HEK293 (cell line): ENCODE results near the gene STX1B.

Experiments
- CTCF ChIA-PET: fragments of 350-600 bp; formaldehyde crosslinking; extraction: SDS; loops from one replicate; lab custom pipeline; 2021; ENCODE audit warnings: antibody characterized with exemption; lab: Yijun Ruan, JAX
- POLR2A ChIA-PET: fragments of 300-600 bp; formaldehyde crosslinking; extraction: SDS; loops from one replicate; lab custom pipeline; 2020; ENCODE audit warnings: antibody characterized with exemption, inconsistent platforms; lab: Yijun Ruan, JAX
- H3K27ac ChIP-seq: fragments of 200-500 bp; sonication (Bioruptor generic); 2 replicates; pipeline ENCODE4 v1.5.1; 2014; ENCODE audit warnings: low read depth, low read length, control low read depth, inconsistent platforms; ENCODE audit errors: extremely low read depth
- H3K36me3 ChIP-seq, 2 experiments: fragments of 200-500 bp in 1 of 2; sonication (Bioruptor generic) in 1 of 2; 1 replicate in 1 of 2; 2 replicates in 1 of 2; pipeline ENCODE4 v1.5.1; 2014 to 2017; ENCODE audit warnings: inconsistent platforms in 2 of 2, low read length in 2 of 2; ENCODE audit not compliant: control insufficient read depth in 2 of 2, insufficient read depth in 1 of 2
- H3K4me1 ChIP-seq: fragments of 200-500 bp; sonication (Bioruptor generic); 2 replicates; pipeline ENCODE4 v1.5.1; 2014; ENCODE audit warnings: mild to moderate bottlenecking, low read length, inconsistent platforms; ENCODE audit not compliant: control insufficient read depth, insufficient read depth
- H3K4me3 ChIP-seq: 2 replicates; pipeline ENCODE4 v1.5.1; 2011; ENCODE audit warnings: low read depth, mild to moderate bottlenecking, control low read depth, low read length, moderate library complexity
- H3K9me3 ChIP-seq: fragments of 200-500 bp; sonication (Bioruptor generic); 2 replicates; pipeline ENCODE4 v1.5.1; 2014; ENCODE audit warnings: low read depth, low read length, inconsistent platforms; ENCODE audit not compliant: control insufficient read depth, insufficient read depth
- BCL11A ChIP-seq: fragments of 450-650 bp; formaldehyde crosslinking; IDR thresholded peaks from 2 replicates; pipeline ENCODE4 v1.5.1; 2016; ENCODE audit warnings: low read depth, missing biosample characterization, missing genetic modification characterization
- KLF16 ChIP-seq: fragments of 450-650 bp; formaldehyde crosslinking; IDR thresholded peaks from 2 replicates; pipeline ENCODE4 v1.5.1; 2017; ENCODE audit warnings: missing biosample characterization, missing genetic modification characterization
- OVOL3 ChIP-seq: fragments of 450-650 bp; formaldehyde crosslinking; IDR thresholded peaks from 2 replicates; pipeline ENCODE4 v1.5.1; 2016; ENCODE audit warnings: missing biosample characterization, missing genetic modification characterization
- PRDM6 ChIP-seq: fragments of 450-650 bp; formaldehyde crosslinking; IDR thresholded peaks from 2 replicates; pipeline ENCODE4 v1.5.1; 2017; ENCODE audit warnings: missing biosample characterization, missing genetic modification characterization
- SETDB1 ChIP-seq: IDR thresholded peaks from one replicate; pipeline ENCODE4 v1.6.1; 2017; ENCODE audit warnings: mild to moderate bottlenecking, low read length, moderate library complexity, mixed read lengths; ENCODE audit not compliant: insufficient read length
- TCF7L2 ChIP-seq: IDR thresholded peaks from 2 replicates; pipeline ENCODE4 v1.6.1; 2011; ENCODE audit warnings: low read depth, mild to moderate bottlenecking, inconsistent platforms, low read length, moderate library complexity, borderline replicate concordance
- TRIM28 ChIP-seq: IDR thresholded peaks from 2 replicates; pipeline ENCODE4 v1.6.1; 2011; ENCODE audit warnings: low read length, control low read depth, borderline replicate concordance
- ZNF146 ChIP-seq: fragments of 450-650 bp; formaldehyde crosslinking; IDR thresholded peaks from 2 replicates; pipeline ENCODE4 v1.5.1; 2016; ENCODE audit warnings: missing biosample characterization, missing genetic modification characterization
- ZNF211 ChIP-seq: fragments of 450-650 bp; formaldehyde crosslinking; IDR thresholded peaks from 2 replicates; pipeline ENCODE4 v1.5.1; 2016; ENCODE audit warnings: low read depth, missing biosample characterization, missing genetic modification characterization
- ZNF350 ChIP-seq: fragments of 450-650 bp; formaldehyde crosslinking; IDR thresholded peaks from 2 replicates; pipeline ENCODE4 v1.5.0; 2017; ENCODE audit warnings: missing biosample characterization, mild to moderate bottlenecking, missing genetic modification characterization
- ZNF530 ChIP-seq: fragments of 450-650 bp; formaldehyde crosslinking; IDR thresholded peaks from 2 replicates; pipeline ENCODE4 v1.5.1; 2016; ENCODE audit warnings: low read depth, missing biosample characterization, missing genetic modification characterization
- ZNF843 ChIP-seq: fragments of 450-650 bp; formaldehyde crosslinking; IDR thresholded peaks from 2 replicates; pipeline ENCODE4 v1.5.1; 2016; ENCODE audit warnings: missing biosample characterization, missing genetic modification characterization
- TF ChIP-seq, protein P1 (sequence below): fragments of 450-650 bp; IDR thresholded peaks from 2 replicates; pipeline ENCODE4 v1.5.1; 2018; ENCODE audit warnings: missing biosample characterization, missing genetic modification characterization
- TF ChIP-seq, protein P2 (sequence below): fragments of 450-650 bp; formaldehyde crosslinking; IDR thresholded peaks from 2 replicates; pipeline ENCODE4 v1.5.1; 2016; ENCODE audit warnings: missing biosample characterization, missing genetic modification characterization
- TF ChIP-seq, protein P3 (sequence below): fragments of 450-650 bp; formaldehyde crosslinking; IDR thresholded peaks from 2 replicates; pipeline ENCODE4 v1.5.1; 2016; ENCODE audit warnings: missing biosample characterization, missing genetic modification characterization

Gene STX1B

GRCh38 chr16:30969246-30969842, 41.1 kb downstream of the STX1B start:
- no peak for TF ChIP-seq ZNF843 (tag by site-specific recombination)
- TF ChIP-seq TRIM28 = no peak
- TF ChIP-seq, protein P1, sequence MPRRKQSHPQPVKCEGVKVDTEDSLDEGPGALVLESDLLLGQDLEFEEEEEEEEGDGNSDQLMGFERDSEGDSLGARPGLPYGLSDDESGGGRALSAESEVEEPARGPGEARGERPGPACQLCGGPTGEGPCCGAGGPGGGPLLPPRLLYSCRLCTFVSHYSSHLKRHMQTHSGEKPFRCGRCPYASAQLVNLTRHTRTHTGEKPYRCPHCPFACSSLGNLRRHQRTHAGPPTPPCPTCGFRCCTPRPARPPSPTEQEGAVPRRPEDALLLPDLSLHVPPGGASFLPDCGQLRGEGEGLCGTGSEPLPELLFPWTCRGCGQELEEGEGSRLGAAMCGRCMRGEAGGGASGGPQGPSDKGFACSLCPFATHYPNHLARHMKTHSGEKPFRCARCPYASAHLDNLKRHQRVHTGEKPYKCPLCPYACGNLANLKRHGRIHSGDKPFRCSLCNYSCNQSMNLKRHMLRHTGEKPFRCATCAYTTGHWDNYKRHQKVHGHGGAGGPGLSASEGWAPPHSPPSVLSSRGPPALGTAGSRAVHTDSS (tag by site-specific recombination) = peak; percentile 96
- TF ChIP-seq TCF7L2 = no peak
- TF ChIP-seq, all 188 proteins: peak for 1
- Histone ChIP-seq H3K36me3 (peaks cover 69 to 92% of the 10 kb centered on the region in 2 experiments), H3K27ac (no peak overlapping the region), H3K4me3 (no peak overlapping the region), H3K9me3 (no peaks in the 10 kb centered on the region), H3K4me1 (no peaks in the 10 kb centered on the region)
- CTCF ChIA-PET = interaction anchor here (0.8 to 1.1 kb wide), 3 partner anchors 16 to 27 kb away, joined by 3 read pairs; no protein-coding TSS in a partner anchor
- POLR2A ChIA-PET = interaction anchor here (0.6 to 2.6 kb wide), 3 partner anchors 10 to 293 kb away, joined by 3 to 11 read pairs (median 9); no protein-coding TSS in a partner anchor

- no peak overlapping the region for H3K4me3 ChIP-seq
- no peaks in the 10 kb centered on the region for H3K4me1 ChIP-seq
- H3K36me3 ChIP-seq = peaks cover 63 to 92% of the 10 kb centered on the region in 2 experiments
- TF ChIP-seq, protein P2, sequence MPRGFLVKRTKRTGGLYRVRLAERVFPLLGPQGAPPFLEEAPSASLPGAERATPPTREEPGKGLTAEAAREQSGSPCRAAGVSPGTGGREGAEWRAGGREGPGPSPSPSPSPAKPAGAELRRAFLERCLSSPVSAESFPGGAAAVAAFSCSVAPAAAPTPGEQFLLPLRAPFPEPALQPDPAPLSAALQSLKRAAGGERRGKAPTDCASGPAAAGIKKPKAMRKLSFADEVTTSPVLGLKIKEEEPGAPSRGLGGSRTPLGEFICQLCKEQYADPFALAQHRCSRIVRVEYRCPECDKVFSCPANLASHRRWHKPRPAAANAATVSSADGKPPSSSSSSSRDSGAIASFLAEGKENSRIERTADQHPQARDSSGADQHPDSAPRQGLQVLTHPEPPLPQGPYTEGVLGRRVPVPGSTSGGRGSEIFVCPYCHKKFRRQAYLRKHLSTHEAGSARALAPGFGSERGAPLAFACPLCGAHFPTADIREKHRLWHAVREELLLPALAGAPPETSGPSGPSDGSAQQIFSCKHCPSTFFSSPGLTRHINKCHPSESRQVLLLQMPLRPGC (tag by site-specific recombination) = no peak
- TF ChIP-seq KLF16 (tag by site-specific recombination) (no peak), OVOL3 (tag by site-specific recombination) (no peak), ZNF530 (tag by site-specific recombination) (no peak), BCL11A (tag by site-specific recombination) (no peak), ZNF146 (tag by site-specific recombination) (no peak), ZNF211 (tag by site-specific recombination) (no peak), PRDM6 (tag by site-specific recombination) (no peak), SETDB1 (no peak), ZNF350 (tag by site-specific recombination) (no peak)
- TF ChIP-seq, protein P3, sequence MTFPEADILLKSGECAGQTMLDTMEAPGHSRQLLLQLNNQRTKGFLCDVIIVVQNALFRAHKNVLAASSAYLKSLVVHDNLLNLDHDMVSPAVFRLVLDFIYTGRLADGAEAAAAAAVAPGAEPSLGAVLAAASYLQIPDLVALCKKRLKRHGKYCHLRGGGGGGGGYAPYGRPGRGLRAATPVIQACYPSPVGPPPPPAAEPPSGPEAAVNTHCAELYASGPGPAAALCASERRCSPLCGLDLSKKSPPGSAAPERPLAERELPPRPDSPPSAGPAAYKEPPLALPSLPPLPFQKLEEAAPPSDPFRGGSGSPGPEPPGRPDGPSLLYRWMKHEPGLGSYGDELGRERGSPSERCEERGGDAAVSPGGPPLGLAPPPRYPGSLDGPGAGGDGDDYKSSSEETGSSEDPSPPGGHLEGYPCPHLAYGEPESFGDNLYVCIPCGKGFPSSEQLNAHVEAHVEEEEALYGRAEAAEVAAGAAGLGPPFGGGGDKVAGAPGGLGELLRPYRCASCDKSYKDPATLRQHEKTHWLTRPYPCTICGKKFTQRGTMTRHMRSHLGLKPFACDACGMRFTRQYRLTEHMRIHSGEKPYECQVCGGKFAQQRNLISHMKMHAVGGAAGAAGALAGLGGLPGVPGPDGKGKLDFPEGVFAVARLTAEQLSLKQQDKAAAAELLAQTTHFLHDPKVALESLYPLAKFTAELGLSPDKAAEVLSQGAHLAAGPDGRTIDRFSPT (tag by site-specific recombination) = no peak
- H3K27ac ChIP-seq = no peak overlapping the region
- ChIA-PET POLR2A (interaction anchor here (0.8 to 2.0 kb wide), 2 partner anchors 15 to 150 kb away, joined by 3 to 4 read pairs; partner anchors contain the start of gene KAT8), CTCF (interaction anchor here (1.1 to 1.4 kb wide), 4 partner anchors 14 to 936 kb away, joined by 3 to 8 read pairs (median 4); no protein-coding TSS in a partner anchor)
- no peaks in the 10 kb centered on the region for H3K9me3 ChIP-seq
Observed at GRCh38 chr16:30967795-30968194, 42.6 kb downstream of the STX1B start.
